Stimulated activated CD8-positive, alpha-beta memory T cell treated with anti-CD3 and anti-CD28 coated beads, Interleukin-15, amount 100 ng/mL, for 48 hours (primary cell): ENCODE measurements around the gene PAXIP1.
A peak's percentile ranks its signal among the peaks of the same experiment; 100 is the strongest.
"Not testable (repeated sequence)": the region's sequence is repeated elsewhere in the genome, so short reads cannot be mapped to it uniquely, and the experiment has no call there.

Source experiments
- DNase-seq, 2 donors: peaks; one replicate each; pipeline ENCODE4 v3.0.0-alpha.2; 2020; ENCODE audit warnings: low read depth in 2 of 2

PAXIP1 gene

DNA sequence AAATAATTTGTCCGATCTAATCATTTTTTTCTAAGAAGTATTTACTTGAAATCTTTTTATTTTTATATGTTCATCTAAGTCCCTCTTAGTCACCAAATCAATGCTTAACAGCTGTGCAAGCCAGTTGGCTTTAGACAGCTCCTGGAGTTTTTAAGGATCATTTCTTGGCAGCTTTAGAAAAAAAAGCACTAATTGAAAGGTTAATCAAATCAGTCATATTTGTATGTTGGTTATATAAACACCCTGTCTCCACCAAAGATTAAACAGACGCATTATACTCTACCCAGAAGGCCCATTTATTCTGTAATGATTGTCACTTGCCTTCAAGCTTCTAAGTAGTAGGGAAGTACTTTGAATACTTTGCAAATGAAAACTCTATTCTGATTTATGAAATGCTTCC lies 60.2 kb downstream of the PAXIP1 start:
- no peak for DNase-seq

DNA sequence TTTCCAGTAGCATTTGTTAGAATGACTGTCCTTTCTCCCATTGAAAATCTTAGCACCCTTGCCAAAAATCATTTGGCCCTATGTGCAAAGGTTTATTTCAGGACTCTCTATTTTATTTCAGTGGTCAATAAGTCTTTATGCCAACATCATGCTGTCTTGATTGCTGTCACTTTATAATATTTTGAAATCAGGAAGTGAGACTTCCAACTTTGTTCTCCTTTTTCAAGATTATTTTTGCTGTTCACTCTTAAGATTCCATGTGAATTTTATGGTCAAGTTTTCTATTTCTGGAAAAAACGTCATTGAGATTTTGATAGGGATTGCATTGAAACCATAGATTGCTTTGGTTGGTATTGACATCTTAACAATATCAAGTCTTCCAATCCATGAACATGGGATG lies 65.1 kb downstream of the PAXIP1 start:
- DNase-seq = no peak

DNA sequence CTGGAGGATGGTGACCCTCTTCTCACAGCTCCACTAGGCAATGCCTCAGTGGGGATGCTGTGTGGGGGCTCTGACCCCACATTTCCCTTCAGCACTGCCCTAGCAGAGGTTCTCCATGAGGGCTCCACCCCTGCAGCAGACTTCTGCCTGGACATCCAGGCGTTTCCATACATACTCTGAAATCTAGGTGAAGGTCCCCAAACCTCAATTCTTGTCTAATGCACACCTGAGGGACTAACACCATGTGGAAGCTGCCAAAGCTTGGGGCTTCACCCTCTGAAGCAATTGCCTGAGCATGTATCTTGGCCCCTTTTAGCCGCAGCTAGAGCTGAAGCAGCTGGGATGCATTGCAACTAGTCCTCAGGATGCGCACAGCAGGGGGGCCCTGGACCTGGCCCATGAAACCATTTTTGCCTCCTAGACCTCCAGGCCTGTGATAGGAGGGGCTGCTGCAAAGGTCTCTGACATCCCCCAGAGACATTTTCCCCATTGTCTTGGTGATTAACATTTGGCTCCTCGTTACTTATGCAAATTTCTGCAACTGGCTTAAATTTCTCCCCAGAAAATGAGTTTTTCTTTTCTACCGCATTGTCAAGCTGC lies 68.5 kb downstream of the PAXIP1 start:
- not testable (repeated sequence) for DNase-seq

DNA sequence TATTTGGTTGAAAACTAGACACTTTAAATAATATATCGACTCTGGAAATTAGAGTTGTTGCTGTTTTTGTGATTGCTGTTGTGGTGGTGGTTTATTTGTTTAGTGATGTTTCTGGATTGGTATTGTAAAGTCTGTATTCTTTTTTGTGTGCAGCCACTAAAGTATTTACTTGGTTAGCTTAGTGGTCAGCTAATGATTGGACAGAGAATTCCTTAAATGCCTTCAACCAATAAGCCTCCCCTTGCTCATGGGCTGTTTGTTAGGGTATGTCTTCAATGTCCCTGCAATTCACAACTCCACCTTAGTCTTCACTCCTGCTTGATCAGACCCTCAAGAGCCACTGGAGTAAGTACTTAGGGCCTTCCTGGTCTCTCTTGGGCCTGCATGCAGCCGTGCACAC lies 71.0 kb downstream of the PAXIP1 start:
- DNase-seq = no peak

DNA sequence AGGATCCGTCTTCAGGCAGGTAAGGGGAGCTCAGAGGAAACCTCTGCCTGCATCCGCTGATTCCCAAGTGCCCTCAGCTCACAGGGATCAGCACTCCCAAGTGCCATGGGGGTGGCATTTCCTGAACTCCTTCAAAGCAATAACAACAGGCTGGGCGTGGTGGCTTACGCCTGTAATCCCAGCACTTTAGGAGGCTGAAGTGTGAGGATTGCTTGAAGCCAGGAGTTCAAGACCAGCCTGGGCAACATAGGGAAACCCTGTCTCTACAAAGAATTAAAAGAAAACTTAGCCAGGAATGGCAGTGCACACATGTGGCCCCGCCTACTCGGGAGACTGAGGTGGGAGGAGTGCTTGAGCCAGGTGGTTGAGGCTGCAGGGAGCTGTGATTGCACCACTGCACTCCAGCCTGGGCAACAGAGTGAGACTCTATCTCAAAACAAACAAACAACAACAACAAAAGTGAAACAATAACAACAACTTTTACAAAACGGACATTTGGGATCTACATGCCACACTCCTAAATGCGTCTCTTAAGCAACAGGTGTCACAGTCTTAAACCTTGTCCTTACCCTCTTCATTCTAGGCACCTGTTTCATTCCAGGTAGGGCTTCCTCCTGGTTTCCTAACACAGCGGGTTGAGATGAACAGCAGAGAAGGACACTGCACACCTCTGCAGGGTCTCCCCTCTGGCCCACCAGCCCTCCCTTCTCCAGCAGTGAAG lies 73.8 kb downstream of the PAXIP1 start:
- DNase-seq = no peak

DNA sequence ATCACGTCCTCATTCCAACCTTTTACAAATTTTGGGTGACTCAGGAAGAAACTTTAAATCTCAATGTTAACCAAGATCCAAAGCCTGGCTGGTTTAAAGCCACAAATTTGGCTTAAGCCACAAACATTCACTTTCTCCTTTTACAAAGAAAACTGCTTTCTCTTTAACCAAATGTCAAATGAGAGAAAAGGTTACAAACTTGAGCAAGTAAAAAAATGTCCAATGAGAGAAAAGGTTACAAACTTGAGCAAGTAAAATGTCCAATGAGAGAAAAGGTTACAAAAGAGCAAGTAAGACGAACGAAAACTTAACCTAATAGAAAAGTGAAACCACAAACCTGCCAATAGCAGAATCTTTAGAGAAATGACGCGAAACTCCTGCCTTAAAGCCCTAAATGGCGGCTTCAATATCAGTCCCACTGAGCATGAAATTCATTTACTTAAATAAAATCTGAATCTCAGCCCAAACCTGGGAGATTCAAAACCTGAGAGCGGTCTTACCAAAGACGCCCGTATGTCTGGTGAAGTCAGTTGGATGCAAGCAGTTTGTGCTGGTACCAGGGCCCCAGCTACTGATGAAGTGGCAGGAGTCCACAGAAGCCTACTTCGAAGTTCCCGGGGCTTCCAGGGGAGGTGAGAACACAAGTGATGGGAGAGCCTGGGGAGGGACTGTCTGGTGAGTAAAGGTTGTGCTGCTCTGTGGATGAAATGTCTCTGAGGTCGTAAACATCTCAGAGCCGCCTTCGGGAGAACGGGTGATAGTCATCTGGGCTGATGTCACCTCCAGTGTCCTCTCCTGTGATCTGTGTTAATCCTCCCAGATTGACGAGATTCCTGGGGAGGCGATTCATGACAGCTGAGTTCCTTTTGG lies 74.6 kb downstream of the PAXIP1 start:
- no peak for DNase-seq

DNA sequence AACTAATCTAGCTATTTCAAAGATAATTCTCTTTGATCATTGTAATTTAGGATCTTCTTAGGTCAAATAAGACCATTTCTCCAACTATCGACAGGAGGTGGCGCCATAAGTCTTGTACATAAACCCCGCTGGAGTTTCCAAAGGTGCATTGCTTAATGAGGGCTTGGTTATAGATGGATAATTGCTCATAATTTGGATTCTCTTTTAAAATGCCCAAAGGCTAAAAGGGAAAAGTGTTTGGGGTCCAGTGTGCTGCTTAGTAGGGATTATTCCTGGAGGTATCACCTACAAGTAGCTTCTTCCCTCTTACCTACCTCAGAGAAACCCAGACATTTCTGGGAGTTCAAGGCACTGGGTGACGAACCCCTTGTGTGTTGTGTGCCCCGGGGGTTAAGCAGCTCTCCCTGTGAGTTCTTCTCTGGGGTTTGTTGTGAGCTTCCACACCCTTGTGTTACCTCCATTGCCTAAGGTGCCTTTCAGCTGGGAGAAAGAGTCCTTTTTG lies 75.2 kb downstream of the PAXIP1 start:
- peak; percentile 41 to 59 for DNase-seq

DNA sequence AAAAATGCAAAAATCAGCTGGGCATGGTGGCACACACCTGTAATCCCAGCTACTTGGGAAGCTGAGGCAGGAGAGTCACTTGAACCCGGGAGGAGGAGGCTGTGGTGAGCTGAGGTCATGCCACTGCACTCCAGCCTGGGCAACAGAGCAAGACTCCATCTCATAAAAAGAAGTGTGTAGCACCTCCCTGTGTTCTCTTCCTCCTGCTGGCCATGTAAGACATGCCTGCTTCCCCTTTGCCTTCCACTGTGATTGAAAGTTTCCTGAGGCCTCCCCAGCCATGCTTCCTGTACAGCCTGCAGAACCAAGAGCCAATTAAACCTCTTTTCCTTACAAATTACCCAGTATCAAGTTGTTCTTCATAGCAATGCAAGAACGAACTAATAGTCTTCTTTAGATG lies 80.5 kb downstream of the PAXIP1 start:
- not testable (repeated sequence) for DNase-seq

DNA sequence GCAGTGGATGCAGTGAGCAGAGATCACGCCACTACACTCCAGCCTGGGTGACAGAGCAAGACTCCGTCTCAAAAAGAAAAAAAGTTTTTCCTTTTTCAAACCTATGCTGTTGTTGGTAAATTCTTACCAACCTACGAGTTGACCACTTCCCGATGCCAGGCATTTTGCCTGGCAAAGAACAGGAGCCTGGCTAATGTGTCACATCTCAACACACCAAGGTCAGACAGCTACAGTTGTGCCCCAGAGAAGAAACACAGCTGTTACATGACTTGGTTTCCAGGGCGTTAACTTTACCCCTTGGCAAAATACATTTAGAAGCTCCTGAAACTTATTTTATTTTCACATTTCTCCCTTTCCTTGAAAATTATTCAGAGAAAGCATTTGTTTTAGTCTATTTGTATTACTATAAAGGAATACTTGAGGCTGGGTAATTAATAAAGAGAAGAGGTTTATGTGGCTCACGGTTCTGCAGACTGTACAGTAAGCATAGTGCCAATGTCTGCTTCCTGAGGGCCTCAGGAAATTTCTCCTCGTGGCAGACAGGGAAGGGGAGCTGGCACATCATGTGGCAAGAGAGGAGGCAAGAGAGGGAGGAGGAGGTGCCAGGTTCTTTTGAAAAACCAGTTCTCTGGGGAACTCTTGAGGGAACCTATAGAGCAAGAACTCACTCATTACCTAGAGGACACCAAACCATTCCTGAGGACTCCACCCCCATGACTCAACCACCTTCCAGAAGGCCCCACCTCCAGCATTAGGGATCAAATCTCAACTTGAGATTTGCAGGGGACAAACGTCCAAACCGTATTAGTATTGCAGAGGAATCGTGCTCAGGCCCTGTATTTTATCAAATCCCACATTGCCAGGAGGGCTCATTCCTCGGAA lies 83.3 kb downstream of the PAXIP1 start:
- DNase-seq = no peak

DNA sequence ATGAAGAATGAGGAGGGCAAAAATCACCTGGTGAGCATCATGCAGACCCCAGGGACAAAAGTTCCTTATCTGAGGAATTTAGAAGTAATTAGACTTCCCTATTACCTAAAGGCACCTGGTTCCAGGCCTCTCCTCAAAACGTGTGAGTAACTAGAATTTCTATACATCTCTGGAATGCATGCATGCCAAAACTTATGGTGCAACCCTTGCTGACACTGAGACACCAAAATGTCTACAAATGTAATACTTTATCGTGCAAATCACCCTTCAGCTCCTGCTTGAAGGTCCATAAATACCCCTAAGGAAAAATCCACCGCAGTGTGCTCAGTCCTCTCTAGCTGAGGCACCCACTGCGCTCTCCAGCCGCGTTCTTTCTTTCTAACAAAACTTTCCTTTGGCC lies 84.2 kb downstream of the PAXIP1 start:
- no peak for DNase-seq

DNA sequence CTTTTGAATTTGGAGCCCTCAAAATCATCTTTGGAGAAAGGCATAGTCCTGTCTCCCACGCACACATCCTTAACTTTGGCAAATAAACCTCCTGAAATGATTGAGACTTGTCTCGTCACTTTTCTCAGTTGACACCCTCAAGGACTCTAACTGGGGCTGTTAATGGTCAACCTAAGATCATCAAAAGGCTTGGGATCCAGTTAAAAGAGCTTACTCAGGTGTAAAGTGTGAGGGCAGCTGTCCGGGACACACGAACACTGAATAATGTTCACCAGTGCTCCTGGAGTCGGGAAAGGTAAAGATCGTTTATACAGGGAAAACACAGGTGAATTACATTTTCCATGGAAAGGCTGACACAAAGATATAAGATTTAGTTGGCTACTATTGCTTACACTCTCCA lies 84.7 kb downstream of the PAXIP1 start:
- DNase-seq = no peak

DNA sequence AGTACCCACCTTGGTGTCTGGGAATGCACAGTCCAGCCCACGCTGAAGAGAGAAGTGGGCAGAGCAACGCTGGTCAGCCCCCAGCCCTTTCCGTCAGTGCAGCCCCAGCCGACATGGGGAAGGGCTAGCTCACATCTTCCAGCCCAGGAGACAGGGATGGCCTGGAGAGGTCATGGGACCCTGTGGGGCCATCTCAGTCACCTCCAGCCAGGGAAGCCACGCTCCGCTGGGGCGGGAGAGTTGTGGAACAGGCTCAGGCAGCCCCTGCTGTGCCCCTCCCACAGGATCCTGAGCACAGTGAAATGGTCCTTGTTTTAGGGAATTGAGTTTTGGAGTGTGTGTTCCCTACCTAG lies 85.1 kb downstream of the PAXIP1 start:
- no peak for DNase-seq

DNA sequence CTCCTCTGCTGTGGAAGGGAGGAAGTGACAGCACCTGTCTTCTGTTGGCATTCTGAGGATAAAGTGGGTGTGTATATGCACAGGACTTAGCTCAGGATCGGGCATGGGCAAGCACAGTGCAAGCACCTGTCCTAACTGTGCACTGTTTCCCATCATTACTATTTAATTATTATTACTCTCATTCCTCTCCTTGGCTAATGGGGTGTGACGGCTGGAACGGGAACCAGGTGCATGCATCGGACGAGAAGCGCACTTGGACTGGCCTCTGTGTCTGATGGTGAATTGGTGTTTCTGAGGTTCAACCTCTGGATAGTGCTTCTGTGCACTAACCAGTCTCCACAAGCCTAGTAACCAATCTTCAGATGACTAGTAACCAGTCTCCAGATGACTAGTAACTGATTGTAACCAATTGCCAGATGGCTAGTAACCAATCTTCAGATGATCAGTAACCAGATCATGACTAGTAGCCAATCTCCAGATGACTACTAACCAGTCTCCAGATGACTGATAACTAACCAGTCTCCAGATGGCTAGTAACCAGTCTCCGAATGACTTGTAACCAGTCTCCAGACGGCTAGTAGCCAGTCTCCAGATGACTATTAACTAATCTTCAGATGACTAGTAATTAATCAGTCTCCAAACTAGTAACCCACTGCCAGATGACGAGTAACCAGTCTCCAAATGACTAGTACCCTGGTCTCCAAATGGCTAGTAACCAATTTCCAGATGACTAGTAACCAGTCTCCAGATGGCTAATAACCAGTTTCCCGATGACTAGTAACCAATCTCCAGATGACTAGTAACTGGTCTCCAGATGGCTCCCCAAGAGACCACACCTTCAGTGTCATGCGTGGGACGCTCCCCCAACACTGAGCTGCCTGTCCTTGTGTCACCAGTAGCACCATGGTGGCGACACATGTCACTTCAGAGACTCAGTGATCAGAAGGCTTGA lies 85.8 kb downstream of the PAXIP1 start:
- no peak for DNase-seq

DNA sequence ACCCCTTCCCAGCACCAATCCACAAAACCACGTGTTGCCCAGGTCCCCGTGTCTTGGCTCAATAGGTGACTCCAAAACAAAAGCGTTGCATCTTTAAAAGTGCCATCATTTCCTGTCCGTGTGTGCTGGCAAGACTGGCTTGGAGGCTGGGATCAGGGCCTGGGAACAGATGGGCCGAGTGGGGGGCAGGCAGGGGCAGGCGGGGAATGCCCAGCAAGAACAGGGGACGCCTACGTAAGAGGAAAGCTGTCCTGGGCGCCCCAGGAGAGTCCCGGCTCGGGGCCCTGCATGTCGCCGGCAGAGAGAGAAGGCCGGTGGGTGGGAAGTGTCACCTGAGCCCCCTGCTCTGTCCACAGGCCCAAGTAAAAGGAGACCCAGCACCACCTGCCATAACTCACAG lies 86.5 kb downstream of the PAXIP1 start:
- DNase-seq = no peak

DNA sequence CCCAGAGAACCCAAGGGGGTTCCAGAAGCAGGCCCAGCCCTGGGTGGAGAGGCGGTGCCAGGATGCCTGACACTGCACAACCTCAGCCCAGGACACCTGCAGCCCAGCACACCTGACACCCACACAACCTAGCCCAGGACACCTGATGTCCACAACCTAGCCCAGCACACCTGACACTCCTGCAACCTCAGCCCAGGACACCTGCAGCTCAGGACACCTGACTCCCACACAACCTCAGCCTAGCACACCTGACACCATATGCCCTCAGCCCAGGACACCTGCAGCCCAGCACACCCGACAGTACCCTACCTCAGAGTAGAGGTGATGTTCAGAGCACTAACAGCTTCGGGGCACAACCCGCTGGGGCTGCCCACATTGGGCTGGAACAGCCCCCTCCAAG lies 87.3 kb downstream of the PAXIP1 start:
- no peak for DNase-seq

DNA sequence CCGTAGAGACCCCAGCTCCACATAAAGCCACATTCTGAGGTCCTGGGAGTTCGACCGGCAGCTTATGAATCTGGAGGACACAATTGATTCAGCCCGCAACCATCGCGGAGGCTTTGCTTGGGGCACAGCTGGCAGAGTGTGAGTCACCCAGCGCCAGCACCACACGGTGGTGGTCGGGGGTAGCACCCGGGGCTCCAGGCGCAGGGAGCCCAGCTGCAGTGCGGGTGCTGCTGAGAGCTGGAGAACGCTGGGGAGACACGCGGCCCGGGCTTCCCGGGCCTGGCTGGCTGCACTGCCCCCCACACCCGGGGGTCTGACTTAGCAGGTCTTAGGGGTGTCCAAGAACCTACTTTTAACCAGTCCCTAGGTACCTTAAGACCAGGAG lies 87.9 kb downstream of the PAXIP1 start:
- no peak for DNase-seq

DNA sequence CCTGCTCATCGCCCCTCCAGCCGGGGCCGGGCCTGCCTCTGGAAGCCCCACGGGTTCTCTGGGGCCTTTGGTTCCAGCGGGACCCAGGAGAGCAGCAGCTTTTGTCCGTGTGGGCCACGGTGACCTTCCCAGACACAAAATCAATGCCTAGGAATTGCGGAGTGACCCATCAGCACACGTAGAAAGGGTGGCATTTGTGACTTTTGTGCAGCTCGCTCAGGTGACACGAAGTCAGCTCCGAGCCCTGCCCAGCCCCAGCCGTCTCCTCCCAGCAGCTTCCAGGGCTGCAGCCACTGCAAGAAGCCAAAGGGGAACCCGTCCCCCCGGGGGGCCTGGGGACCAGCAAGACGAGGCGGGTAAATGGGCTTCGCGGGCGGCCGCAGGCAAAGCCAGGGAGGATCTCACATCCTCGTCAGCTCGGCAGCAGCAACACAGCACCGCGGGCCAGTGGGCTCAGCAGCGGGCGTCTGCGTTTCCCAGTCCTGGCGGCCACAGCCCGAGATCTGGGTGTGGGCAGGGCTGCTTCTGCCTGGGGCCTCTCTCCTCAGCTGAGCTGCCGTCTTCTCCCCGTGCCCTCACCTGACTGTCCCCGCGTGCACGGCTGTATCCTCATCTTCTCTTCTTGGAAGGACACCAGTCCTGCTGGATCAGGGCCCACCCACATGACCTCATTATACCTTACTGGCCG lies 88.5 kb downstream of the PAXIP1 start:
- no peak for DNase-seq

DNA sequence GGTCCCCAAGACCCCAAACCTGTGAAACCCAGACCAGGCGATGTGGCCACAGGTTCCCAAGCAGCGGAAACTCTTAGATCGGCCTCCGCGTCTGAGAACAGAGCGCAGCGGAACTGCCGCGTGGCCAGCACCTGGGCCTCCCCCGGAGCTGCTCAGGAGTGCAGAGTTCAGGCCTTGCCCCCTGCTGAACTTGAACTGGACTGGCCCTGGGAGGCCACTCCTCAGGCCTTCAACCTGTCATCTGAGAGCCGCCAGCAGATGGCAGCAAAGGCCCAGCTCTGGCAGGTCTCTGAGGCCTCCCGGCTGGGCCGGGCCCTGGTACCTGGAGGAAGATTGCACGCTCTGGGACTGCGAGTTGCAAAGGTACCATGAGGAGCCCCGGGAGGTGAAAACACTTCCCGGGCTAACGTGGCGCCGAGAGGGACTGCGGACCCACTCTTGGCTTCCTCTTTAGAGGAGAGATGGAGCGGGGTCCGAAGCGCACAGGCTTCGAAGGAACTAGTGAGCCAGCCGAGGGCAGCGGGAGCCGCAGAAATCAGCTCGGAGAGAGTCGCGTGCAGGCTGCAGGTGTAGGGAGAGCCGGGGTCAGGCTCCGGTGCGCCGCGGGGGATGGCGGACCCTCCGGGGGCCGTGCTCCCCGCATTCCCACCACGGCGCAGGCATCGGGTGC lies 89.2 kb downstream of the PAXIP1 start:
- peak; percentile 67 to 71 for DNase-seq

DNA sequence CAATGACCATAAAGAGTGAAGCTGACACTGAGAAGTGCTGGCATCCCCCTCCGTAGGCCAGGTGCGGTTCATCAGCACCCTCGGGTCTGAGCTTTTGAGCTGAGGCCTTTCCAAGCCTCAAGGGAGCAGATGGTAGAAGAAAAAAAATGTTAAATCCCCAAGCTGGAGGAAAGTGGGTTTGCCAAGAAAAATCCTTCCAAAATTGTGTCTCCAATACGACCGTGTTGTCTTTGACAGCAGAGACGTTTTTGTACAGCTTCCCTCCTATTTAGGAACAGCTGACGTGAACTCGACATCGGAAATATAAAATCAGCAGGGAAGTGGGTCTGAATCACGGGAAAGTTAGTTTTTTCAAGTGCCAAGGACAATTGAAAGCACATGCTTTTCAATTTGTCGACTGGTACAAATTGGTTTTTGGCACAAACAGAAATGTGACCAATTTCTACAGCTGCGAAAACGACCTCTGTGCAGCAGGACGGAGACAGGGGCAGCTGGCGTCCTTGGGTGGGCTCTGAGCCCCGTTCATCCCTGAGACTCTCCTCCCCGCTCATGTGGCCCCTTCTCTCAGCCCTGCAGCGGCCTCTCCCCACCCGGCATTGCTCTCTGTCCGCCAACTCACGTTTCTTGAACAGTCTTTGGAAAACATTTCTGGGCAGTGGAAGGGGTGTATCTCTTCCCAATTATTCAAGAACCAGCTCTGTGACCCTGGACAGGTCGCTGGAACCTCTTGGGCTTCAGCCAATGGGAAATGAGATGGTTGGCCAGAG lies 89.9 kb downstream of the PAXIP1 start:
- DNase-seq = no peak
